Astrocyte (in vitro differentiated cells and primary cell): ENCODE measurements around the gene EME1. TPM values are rescaled to one million over a fixed set of nuclear protein-coding genes. Genes with fewer than 3 reads are reported as not detected.

Experiments
- DNase-seq: peaks from one replicate; pipeline ENCODE4 v3.0.0-alpha.2; 2010; ENCODE audit warnings: low read depth
- FAIRE-seq: peaks from 2 replicates; lab custom pipeline; 2011; peaks lifted over from hg19 to GRCh38; lab: Jason Lieb, UNC
- H2AFZ ChIP-seq: 2 replicates; pipeline ENCODE4 v1.6.0; 2012; ENCODE audit warnings: low read depth, low read length, inconsistent platforms
- H3K27ac ChIP-seq: 2 replicates; pipeline ENCODE4 v1.5.1; 2011; ENCODE audit warnings: low read depth, low read length, inconsistent platforms
- H3K27me3 ChIP-seq: 2 replicates; pipeline ENCODE4 v1.6.0; 2011; ENCODE audit warnings: low read length, inconsistent platforms; ENCODE audit not compliant: insufficient read depth
- H3K36me3 ChIP-seq: 2 replicates; pipeline ENCODE4 v1.5.1; 2011; ENCODE audit warnings: low read length, inconsistent platforms; ENCODE audit not compliant: insufficient read depth
- H3K4me1 ChIP-seq: 2 replicates; pipeline ENCODE4 v1.5.1; 2011; ENCODE audit warnings: low read length, inconsistent platforms; ENCODE audit not compliant: insufficient read depth
- H3K4me2 ChIP-seq: 2 replicates; pipeline ENCODE4 v1.6.0; 2012; ENCODE audit warnings: low read length, inconsistent platforms
- H3K4me3 ChIP-seq: 2 replicates; pipeline ENCODE4 v1.5.1; 2011; ENCODE audit warnings: low read depth, mild to moderate bottlenecking, low read length, inconsistent platforms; ENCODE audit not compliant: insufficient read depth
- H3K79me2 ChIP-seq: 2 replicates; pipeline ENCODE4 v1.6.0; 2012; ENCODE audit warnings: mild to moderate bottlenecking, low read length, inconsistent platforms; ENCODE audit not compliant: insufficient read depth
- H3K9ac ChIP-seq: 2 replicates; pipeline ENCODE4 v1.6.0; 2012; ENCODE audit warnings: mild to moderate bottlenecking, low read length, inconsistent platforms
- H3K9me3 ChIP-seq: 2 replicates; pipeline ENCODE4 v1.5.1; 2012; ENCODE audit warnings: low read depth, mild to moderate bottlenecking, low read length, inconsistent platforms; ENCODE audit not compliant: insufficient read depth
- H4K20me1 ChIP-seq: 2 replicates; pipeline ENCODE4 v1.6.0; 2012; ENCODE audit warnings: low read length, inconsistent platforms; ENCODE audit not compliant: insufficient read depth
- H3K27ac Mint-ChIP-seq: one replicate; pipeline ENCODE4 v1.8.0; 2021; ENCODE audit warnings: mild to moderate bottlenecking, mixed read lengths; ENCODE audit not compliant: unreplicated experiment
- H3K27me3 Mint-ChIP-seq: one replicate; pipeline ENCODE4 v1.8.0; 2021; ENCODE audit warnings: low read depth, mixed read lengths; ENCODE audit not compliant: unreplicated experiment
- H3K36me3 Mint-ChIP-seq: one replicate; pipeline ENCODE4 v1.8.0; 2021; ENCODE audit warnings: low read depth, mixed read lengths; ENCODE audit not compliant: unreplicated experiment
- H3K4me1 Mint-ChIP-seq: one replicate; pipeline ENCODE4 v1.8.0; 2021; ENCODE audit warnings: low read depth, mixed read lengths; ENCODE audit not compliant: unreplicated experiment
- H3K4me3 Mint-ChIP-seq: one replicate; pipeline ENCODE4 v1.8.0; 2021; ENCODE audit warnings: mild to moderate bottlenecking, moderate library complexity, mixed read lengths; ENCODE audit not compliant: unreplicated experiment
- H3K9me3 Mint-ChIP-seq: one replicate; pipeline ENCODE4 v1.8.0; 2021; ENCODE audit warnings: mild to moderate bottlenecking, mixed read lengths; ENCODE audit not compliant: unreplicated experiment
- EZH2 ChIP-seq: IDR thresholded peaks from 2 replicates; pipeline ENCODE4 v1.6.1; 2012; ENCODE audit warnings: mild to moderate bottlenecking, low read length, inconsistent platforms; ENCODE audit not compliant: insufficient read depth
- total RNA-seq: library from RNA; stranded (reverse); gene quantifications from 2 replicates; pipeline ENCODE4 v1.2.1, GENCODE V29; 2021
- TF ChIP-seq, protein P1 (sequence below): IDR thresholded peaks from 2 replicates; pipeline ENCODE4 v1.5.1; 2011; ENCODE audit warnings: low read depth, mild to moderate bottlenecking, inconsistent platforms, low read length, moderate library complexity; ENCODE audit not compliant: insufficient read depth

EME1 gene
- total RNA-seq, 1 donor from 2014 or later, result 3.1 TPM

DNA sequence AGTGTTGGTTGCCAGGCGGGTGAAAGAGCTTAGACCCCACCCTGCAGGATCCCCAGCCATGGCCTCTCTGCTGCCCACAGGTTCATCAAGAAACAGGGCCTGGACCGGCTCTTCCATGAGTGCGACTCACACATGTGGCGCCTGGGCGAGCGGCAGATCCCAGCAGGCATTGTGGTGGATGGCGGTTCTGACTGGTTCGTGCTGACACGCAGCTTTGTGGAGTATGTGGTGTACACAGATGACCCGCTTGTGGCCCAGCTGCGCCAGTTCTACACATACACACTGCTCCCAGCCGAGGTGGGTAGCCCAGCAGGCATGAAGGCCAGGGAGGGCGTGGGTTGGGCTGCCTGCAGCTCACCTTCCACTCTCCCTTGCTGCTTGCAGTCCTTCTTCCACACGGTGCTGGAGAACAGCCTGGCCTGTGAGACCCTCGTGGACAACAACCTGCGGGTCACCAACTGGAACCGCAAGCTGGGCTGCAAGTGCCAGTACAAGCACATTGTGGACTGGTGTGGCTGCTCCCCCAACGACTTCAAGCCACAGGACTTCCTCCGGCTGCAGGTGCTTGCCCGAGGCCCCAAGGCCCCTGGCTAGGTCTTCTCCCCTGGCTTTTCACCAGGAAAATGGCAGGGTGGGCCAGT is 17.2 kb upstream of the EME1 start:
- H3K4me3 Mint-ChIP-seq, result no peak overlapping the region
- Histone ChIP-seq H3K27ac (no peak overlapping the region), H3K4me1 (no peaks in the 10 kb centered on the region), H3K9me3 (no peaks in the 10 kb centered on the region), H3K79me2 (peaks cover 3% of the 10 kb centered on the region), H3K9ac (no peak overlapping the region), H4K20me1 (peaks cover 26% of the 10 kb centered on the region), H3K36me3 (peaks cover 13% of the 10 kb centered on the region), H2AFZ (no peak overlapping the region), H3K4me3 (no peak overlapping the region), H3K4me2 (no peak overlapping the region), H3K27me3 (no peaks in the 10 kb centered on the region)
- no peak for DNase-seq
- no peaks in the 10 kb centered on the region for H3K9me3 Mint-ChIP-seq
- TF ChIP-seq EZH2, result no peak
- TF ChIP-seq, protein P1, sequence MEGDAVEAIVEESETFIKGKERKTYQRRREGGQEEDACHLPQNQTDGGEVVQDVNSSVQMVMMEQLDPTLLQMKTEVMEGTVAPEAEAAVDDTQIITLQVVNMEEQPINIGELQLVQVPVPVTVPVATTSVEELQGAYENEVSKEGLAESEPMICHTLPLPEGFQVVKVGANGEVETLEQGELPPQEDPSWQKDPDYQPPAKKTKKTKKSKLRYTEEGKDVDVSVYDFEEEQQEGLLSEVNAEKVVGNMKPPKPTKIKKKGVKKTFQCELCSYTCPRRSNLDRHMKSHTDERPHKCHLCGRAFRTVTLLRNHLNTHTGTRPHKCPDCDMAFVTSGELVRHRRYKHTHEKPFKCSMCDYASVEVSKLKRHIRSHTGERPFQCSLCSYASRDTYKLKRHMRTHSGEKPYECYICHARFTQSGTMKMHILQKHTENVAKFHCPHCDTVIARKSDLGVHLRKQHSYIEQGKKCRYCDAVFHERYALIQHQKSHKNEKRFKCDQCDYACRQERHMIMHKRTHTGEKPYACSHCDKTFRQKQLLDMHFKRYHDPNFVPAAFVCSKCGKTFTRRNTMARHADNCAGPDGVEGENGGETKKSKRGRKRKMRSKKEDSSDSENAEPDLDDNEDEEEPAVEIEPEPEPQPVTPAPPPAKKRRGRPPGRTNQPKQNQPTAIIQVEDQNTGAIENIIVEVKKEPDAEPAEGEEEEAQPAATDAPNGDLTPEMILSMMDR, result no peak
- no peak overlapping the region for H3K27ac Mint-ChIP-seq
- H3K27me3 Mint-ChIP-seq, result no peaks in the 10 kb centered on the region
- peaks cover 27% of the 10 kb centered on the region for H3K36me3 Mint-ChIP-seq
- H3K4me1 Mint-ChIP-seq, result peaks cover 2% of the 10 kb centered on the region
- no peak for FAIRE-seq

GRCh38 chr17:50356418-50356817 is 16.6 kb upstream of the EME1 start:
- Histone ChIP-seq H3K27ac (no peak overlapping the region), H3K27me3 (no peaks in the 10 kb centered on the region), H4K20me1 (peaks cover 22% of the 10 kb centered on the region), H3K4me2 (no peak overlapping the region), H3K9me3 (no peaks in the 10 kb centered on the region), H3K9ac (no peak overlapping the region), H3K4me1 (no peaks in the 10 kb centered on the region), H3K36me3 (peaks cover 13% of the 10 kb centered on the region), H2AFZ (no peak overlapping the region), H3K4me3 (no peak overlapping the region), H3K79me2 (no peaks in the 10 kb centered on the region)
- Mint-ChIP-seq H3K9me3 (no peaks in the 10 kb centered on the region), H3K27me3 (no peaks in the 10 kb centered on the region), H3K36me3 (peaks cover 27% of the 10 kb centered on the region), H3K4me3 (no peak overlapping the region), H3K27ac (no peak overlapping the region), H3K4me1 (no peaks in the 10 kb centered on the region)
- DNase-seq (no peak), FAIRE-seq (no peak)
- no peak for TF ChIP-seq EZH2
- TF ChIP-seq, protein P1, result no peak

DNA sequence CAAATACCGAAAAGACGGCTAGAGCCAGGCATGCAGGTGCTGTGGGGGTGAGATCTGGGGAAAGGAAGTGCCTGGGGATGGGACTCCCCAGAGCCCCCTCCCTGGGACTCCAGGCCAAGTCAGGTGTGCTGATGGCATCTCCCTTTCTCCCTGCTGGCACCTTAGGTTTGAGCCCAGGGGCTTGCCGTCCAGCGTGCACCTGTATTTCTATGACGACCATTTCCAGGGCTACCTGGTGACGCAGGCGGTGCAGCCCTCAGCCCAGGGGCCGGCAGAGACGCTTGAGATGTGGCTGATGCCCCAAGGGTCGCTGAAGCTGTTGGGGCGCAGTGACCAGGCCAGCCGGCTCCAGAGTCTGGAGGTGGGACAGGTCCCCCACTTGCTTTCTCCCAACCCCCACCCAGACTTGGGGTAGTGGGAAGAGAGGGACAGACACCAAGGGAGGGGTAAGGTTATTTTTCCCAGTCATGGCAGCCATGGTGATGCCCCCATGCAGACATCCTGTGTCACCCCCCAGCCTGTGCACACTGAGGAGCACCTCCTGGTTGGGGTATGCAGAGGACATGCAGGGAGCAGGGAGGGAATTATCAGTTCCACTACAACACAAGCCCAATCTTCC is 16.0 kb upstream of the EME1 start:
- no peaks in the 10 kb centered on the region for H3K9me3 ChIP-seq
- no peak overlapping the region for H3K9ac ChIP-seq
- Mint-ChIP-seq H3K27ac (no peak overlapping the region), H3K4me1 (no peaks in the 10 kb centered on the region), H3K27me3 (no peaks in the 10 kb centered on the region), H3K9me3 (no peaks in the 10 kb centered on the region), H3K4me3 (no peak overlapping the region), H3K36me3 (peaks cover 22% of the 10 kb centered on the region)
- DNase-seq, result no peak
- peaks cover 13% of the 10 kb centered on the region for H3K36me3 ChIP-seq
- H3K4me3 ChIP-seq, result no peak overlapping the region
- no peak overlapping the region for H3K27ac ChIP-seq
- TF ChIP-seq, protein P1, result no peak
- TF ChIP-seq EZH2, result no peak
- peaks cover 22% of the 10 kb centered on the region for H4K20me1 ChIP-seq
- no peaks in the 10 kb centered on the region for H3K4me1 ChIP-seq
- no peaks in the 10 kb centered on the region for H3K79me2 ChIP-seq
- no peaks in the 10 kb centered on the region for H3K27me3 ChIP-seq
- no peak overlapping the region for H3K4me2 ChIP-seq
- FAIRE-seq, result no peak
- H2AFZ ChIP-seq, result no peak overlapping the region
